Measurements from ENCODE around the gene HOXA3.

- TF ChIP-seq, protein P1, sequence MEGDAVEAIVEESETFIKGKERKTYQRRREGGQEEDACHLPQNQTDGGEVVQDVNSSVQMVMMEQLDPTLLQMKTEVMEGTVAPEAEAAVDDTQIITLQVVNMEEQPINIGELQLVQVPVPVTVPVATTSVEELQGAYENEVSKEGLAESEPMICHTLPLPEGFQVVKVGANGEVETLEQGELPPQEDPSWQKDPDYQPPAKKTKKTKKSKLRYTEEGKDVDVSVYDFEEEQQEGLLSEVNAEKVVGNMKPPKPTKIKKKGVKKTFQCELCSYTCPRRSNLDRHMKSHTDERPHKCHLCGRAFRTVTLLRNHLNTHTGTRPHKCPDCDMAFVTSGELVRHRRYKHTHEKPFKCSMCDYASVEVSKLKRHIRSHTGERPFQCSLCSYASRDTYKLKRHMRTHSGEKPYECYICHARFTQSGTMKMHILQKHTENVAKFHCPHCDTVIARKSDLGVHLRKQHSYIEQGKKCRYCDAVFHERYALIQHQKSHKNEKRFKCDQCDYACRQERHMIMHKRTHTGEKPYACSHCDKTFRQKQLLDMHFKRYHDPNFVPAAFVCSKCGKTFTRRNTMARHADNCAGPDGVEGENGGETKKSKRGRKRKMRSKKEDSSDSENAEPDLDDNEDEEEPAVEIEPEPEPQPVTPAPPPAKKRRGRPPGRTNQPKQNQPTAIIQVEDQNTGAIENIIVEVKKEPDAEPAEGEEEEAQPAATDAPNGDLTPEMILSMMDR (IDR thresholded peaks at IDR 0.05): no peak
- TF ChIP-seq POLR2AphosphoS5 (IDR thresholded peaks at IDR 0.05; ENCODE audit: low read depth, low read length) (no peak), SIN3A (IDR thresholded peaks at IDR 0.05; ENCODE audit: borderline replicate concordance, insufficient read depth, low read depth, low read length) (no peak), TCF7L2 (IDR thresholded peaks at IDR 0.05; ENCODE audit: low read depth, low read length) (no peak)
- TF ChIP-seq, protein P2, sequence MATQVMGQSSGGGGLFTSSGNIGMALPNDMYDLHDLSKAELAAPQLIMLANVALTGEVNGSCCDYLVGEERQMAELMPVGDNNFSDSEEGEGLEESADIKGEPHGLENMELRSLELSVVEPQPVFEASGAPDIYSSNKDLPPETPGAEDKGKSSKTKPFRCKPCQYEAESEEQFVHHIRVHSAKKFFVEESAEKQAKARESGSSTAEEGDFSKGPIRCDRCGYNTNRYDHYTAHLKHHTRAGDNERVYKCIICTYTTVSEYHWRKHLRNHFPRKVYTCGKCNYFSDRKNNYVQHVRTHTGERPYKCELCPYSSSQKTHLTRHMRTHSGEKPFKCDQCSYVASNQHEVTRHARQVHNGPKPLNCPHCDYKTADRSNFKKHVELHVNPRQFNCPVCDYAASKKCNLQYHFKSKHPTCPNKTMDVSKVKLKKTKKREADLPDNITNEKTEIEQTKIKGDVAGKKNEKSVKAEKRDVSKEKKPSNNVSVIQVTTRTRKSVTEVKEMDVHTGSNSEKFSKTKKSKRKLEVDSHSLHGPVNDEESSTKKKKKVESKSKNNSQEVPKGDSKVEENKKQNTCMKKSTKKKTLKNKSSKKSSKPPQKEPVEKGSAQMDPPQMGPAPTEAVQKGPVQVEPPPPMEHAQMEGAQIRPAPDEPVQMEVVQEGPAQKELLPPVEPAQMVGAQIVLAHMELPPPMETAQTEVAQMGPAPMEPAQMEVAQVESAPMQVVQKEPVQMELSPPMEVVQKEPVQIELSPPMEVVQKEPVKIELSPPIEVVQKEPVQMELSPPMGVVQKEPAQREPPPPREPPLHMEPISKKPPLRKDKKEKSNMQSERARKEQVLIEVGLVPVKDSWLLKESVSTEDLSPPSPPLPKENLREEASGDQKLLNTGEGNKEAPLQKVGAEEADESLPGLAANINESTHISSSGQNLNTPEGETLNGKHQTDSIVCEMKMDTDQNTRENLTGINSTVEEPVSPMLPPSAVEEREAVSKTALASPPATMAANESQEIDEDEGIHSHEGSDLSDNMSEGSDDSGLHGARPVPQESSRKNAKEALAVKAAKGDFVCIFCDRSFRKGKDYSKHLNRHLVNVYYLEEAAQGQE (IDR thresholded peaks at IDR 0.05; ENCODE audit: insufficient read depth in 1 of 2, low read depth in 2 of 2, low read length in 1 of 2): no peak
Observed at GRCh38 chr7:27185013-27185853, 32.9 kb upstream of the HOXA3 start, which contains the start of gene HOXA11.
